GM06990 (cell line): ENCODE data around the gene FMN2.

Experiments used
- DNase-seq: peaks from one replicate; pipeline ENCODE4 v3.0.0-alpha.2; 2011; ENCODE audit not compliant: insufficient read length; ENCODE audit errors: extremely low read depth
- H3K27me3 ChIP-seq: replicated peaks from 2 replicates; pipeline ENCODE4 v1.6.0; 2011; ENCODE audit warnings: low read length; ENCODE audit not compliant: control insufficient read depth, insufficient read depth
- H3K36me3 ChIP-seq: 2 replicates; pipeline ENCODE4 v1.5.1; 2011; ENCODE audit warnings: low read length; ENCODE audit not compliant: control insufficient read depth, insufficient read depth
- H3K4me3 ChIP-seq: replicated peaks from 2 replicates; pipeline ENCODE4 v1.5.1; 2011; ENCODE audit warnings: low read depth, mild to moderate bottlenecking, control low read depth, low read length
- TF ChIP-seq, protein P1 (sequence below): IDR thresholded peaks from 2 replicates; pipeline ENCODE4 v1.5.1; 2011; ENCODE audit warnings: low read length, control low read depth, mild to moderate bottlenecking, inconsistent platforms; ENCODE audit not compliant: insufficient read depth, poor library complexity, severe bottlenecking

FMN2 gene

DNA sequence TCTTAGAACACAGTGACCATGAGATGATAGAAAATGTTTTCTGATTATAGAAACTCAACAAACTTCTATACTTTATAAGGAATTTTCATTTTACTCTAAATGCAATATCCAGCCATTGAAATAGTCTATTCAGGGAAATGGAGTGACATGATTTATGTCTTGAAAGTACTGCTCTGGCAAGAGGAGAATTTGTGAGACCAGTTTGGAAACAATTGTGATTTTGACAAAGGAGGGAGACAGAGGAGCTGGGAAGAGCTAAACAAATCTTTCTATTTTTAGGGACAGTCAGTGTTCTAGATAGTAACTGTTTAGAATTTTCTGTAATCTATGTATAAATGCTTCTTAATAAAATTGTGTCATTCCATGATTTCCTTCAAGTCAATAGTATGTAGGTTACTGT, 252.3 kb downstream of the FMN2 start:
- no peak for DNase-seq
- Histone ChIP-seq H3K27me3 (no peaks in the 10 kb centered on the region), H3K4me3 (no peak overlapping the region), H3K36me3 (no peaks in the 10 kb centered on the region)
- TF ChIP-seq, protein P1, sequence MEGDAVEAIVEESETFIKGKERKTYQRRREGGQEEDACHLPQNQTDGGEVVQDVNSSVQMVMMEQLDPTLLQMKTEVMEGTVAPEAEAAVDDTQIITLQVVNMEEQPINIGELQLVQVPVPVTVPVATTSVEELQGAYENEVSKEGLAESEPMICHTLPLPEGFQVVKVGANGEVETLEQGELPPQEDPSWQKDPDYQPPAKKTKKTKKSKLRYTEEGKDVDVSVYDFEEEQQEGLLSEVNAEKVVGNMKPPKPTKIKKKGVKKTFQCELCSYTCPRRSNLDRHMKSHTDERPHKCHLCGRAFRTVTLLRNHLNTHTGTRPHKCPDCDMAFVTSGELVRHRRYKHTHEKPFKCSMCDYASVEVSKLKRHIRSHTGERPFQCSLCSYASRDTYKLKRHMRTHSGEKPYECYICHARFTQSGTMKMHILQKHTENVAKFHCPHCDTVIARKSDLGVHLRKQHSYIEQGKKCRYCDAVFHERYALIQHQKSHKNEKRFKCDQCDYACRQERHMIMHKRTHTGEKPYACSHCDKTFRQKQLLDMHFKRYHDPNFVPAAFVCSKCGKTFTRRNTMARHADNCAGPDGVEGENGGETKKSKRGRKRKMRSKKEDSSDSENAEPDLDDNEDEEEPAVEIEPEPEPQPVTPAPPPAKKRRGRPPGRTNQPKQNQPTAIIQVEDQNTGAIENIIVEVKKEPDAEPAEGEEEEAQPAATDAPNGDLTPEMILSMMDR, result no peak

DNA sequence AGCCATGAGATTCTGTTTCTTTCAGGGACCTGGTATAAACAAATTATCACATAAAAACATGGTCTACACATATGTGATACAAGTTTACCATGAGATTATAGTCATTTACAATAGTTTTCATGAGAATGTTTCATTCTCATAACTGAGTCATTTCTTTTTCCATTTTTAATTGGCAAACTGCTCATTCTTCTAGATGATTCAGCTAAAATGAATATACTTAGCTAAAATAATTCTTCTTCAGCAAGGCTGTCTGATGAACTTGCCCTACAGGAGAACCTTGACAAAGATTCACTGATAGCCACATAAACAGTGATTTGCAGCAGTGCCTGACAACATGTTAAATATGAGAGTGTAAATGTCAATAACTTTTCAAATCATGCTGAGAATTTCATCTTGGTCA, 253.2 kb downstream of the FMN2 start:
- Histone ChIP-seq H3K4me3 (no peak overlapping the region), H3K27me3 (no peaks in the 10 kb centered on the region), H3K36me3 (no peaks in the 10 kb centered on the region)
- TF ChIP-seq, protein P1, result no peak
- no peak for DNase-seq

DNA sequence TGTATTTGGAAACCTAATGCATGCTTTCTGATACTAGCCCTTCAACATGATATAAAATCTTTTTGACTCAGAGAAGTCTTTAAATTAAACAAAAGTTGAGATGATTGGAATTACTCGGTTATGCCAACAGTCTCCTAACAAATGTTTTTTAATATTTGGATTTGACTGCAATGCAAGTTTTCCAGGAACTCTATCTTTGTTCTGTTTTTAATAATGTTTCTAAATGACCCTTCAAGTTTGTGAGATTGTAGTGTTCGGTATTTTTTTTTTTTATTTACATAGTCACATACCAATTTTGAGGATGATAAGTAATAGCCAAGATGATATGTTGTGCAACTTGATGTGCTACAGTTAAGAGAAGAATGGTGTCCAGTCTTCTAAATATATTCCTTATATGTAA, 258.0 kb downstream of the FMN2 start:
- no peaks in the 10 kb centered on the region for H3K36me3 ChIP-seq
- DNase-seq, result no peak
- TF ChIP-seq, protein P1, result no peak
- no peaks in the 10 kb centered on the region for H3K27me3 ChIP-seq
- H3K4me3 ChIP-seq, result no peak overlapping the region

DNA sequence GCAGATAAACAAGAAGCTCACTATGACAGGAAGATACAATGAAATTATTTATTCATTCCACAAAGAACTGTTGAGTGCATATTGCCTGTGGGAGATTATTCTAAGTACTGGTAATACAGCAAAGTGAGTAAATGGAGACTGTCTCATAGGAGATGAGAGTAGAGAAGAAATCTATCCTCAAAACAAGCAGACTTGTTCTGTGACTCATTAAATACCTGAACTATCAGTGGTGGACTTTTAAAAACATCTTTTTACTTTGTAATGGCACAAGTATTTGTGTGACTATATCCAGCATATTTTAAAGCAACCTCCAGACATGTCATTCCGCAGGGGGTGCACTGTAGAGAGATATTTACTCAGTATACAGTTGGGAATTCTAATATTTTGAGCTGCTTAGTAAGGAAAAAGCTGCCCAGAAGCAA, 259.2 kb downstream of the FMN2 start:
- Histone ChIP-seq H3K4me3 (no peak overlapping the region), H3K36me3 (no peaks in the 10 kb centered on the region), H3K27me3 (no peaks in the 10 kb centered on the region)
- no peak for DNase-seq
- TF ChIP-seq, protein P1, result no peak

GRCh38 chr1:240351690-240352089, 260.0 kb downstream of the FMN2 start:
- Histone ChIP-seq H3K36me3 (no peaks in the 10 kb centered on the region), H3K4me3 (no peak overlapping the region), H3K27me3 (no peaks in the 10 kb centered on the region)
- no peak for DNase-seq
- TF ChIP-seq, protein P1, result no peak

DNA sequence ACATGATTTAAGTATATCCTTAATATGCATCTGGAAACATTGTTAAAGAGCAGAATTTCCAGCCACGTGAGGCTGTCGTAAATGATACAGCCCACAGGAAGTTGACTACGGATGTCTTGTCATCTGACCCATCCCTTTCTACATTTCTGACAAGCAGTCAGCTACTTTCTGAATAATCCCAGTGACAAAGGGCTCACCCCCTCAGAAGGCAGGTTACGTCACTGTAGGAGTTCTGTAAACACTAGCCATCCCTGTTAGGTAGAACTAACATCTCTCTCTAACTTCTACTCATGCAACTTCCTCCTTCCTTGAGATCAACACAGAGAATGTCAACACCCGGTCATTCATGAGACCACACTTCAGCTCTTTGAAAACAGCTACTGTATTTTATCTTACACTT, 261.1 kb downstream of the FMN2 start:
- Histone ChIP-seq H3K36me3 (no peaks in the 10 kb centered on the region), H3K4me3 (no peak overlapping the region), H3K27me3 (no peaks in the 10 kb centered on the region)
- DNase-seq, result no peak
- TF ChIP-seq, protein P1, result no peak
